Kidney (tissue), 14 donors: ENCODE measurements around the gene ANO4. TPM values are rescaled to one million over a fixed set of nuclear protein-coding genes. Genes with fewer than 3 reads are reported as not detected.
"Not testable (repeated sequence)": the region's sequence is repeated elsewhere in the genome, so short reads cannot be mapped to it uniquely, and the experiment has no call there.

Source experiments
- DNase-seq, 5 donors: peaks; one replicate each; pipeline ENCODE4 v3.0.0-alpha.2; 2013 to 2020
- FAIRE-seq: peaks from 2 replicates; lab custom pipeline; 2012; peaks lifted over from hg19 to GRCh38; lab: Jason Lieb, UNC
- H3K27ac ChIP-seq, 2 donors: one replicate each; pipeline ENCODE4 v1.7.0; 2013; ENCODE audit warnings: low read depth in 2 of 2, low read length in 2 of 2, inconsistent platforms in 1 of 2
- H3K27me3 ChIP-seq: one replicate; pipeline ENCODE4 v1.7.1; 2013; ENCODE audit warnings: low read length, inconsistent platforms; ENCODE audit not compliant: control insufficient read depth, insufficient read depth
- H3K36me3 ChIP-seq, 3 donors: one replicate each; pipeline versions ENCODE4 v1.7.0 to v1.7.1; 2013; ENCODE audit warnings: low read length in 3 of 3, control low read depth in 1 of 3, inconsistent platforms in 1 of 3; ENCODE audit not compliant: insufficient read depth in 3 of 3, control insufficient read depth in 2 of 3
- H3K4me1 ChIP-seq, 3 donors: one replicate each; pipeline versions ENCODE4 v1.7.0 to v1.7.1; 2013; ENCODE audit warnings: low read length in 3 of 3, inconsistent platforms in 1 of 3, low read depth in 1 of 3; ENCODE audit not compliant: control insufficient read depth in 2 of 3, insufficient read depth in 2 of 3
- H3K4me3 ChIP-seq, 3 donors: one replicate each; pipeline versions ENCODE4 v1.7.0 to v1.8.1; 2013; ENCODE audit warnings: low read length in 3 of 3, control low read depth in 1 of 3, inconsistent platforms in 1 of 3
- H3K9ac ChIP-seq, 3 donors: one replicate each; pipeline versions ENCODE4 v1.7.0 to v1.7.1; 2013; ENCODE audit warnings: low read length in 3 of 3, control low read depth in 1 of 3, inconsistent platforms in 1 of 3
- H3K9me3 ChIP-seq, 3 donors: one replicate each; pipeline versions ENCODE4 v1.7.0 to v1.7.1; 2013; ENCODE audit warnings: low read length in 3 of 3, control low read depth in 1 of 3, inconsistent platforms in 1 of 3; ENCODE audit not compliant: control insufficient read depth in 2 of 3, insufficient read depth in 1 of 3
- intact Hi-C: fragments of 100-400 bp; cut with DNase I; formaldehyde crosslinking; loops from one replicate; pipeline ENCODE4 v1.11.1; 2022
- polyA plus RNA-seq: library from polyadenylated mRNA; stranded (reverse); fragments of 350-450 nt; fragmentation: Illumina TruSeq; extraction: RNeasy Lipid Tissue Mini Kit (QIAGEN cat#74804); gene quantifications from one replicate; pipeline ENCODE4 v1.2.3, GENCODE V29; 2014; ENCODE audit warnings: low read depth, low replicate concordance; ENCODE audit not compliant: insufficient read depth
- total RNA-seq: library from RNA; stranded (reverse); fragmentation: NEBNext Ultra II Directional; extraction: Animal tissue kit (Norgen Biotek cat#: 25700); gene quantifications from one replicate; pipeline ENCODE4 v1.2.1, GENCODE V29; 2021
- TF ChIP-seq, protein P1 (sequence below): IDR thresholded peaks from 3 replicates; pipeline ENCODE4 v1.5.1; 2012; ENCODE audit warnings: mild to moderate bottlenecking, moderate library complexity, borderline replicate concordance; ENCODE audit not compliant: insufficient read depth; ENCODE audit errors: extremely low read depth
- donor health status: control.
- donor health status: control.
- donor health status: control.
- donor health status: control.
- donor health status: control.
- donor health status: DM: yes; HTN: yes; CAD: no.
- donor health status: Normal renal cell carcinoma (clear cell type).

ANO4 gene
- total and polyA plus RNA-seq, 2 donors from 2014 or later = 0.82 to 2.9 TPM

DNA sequence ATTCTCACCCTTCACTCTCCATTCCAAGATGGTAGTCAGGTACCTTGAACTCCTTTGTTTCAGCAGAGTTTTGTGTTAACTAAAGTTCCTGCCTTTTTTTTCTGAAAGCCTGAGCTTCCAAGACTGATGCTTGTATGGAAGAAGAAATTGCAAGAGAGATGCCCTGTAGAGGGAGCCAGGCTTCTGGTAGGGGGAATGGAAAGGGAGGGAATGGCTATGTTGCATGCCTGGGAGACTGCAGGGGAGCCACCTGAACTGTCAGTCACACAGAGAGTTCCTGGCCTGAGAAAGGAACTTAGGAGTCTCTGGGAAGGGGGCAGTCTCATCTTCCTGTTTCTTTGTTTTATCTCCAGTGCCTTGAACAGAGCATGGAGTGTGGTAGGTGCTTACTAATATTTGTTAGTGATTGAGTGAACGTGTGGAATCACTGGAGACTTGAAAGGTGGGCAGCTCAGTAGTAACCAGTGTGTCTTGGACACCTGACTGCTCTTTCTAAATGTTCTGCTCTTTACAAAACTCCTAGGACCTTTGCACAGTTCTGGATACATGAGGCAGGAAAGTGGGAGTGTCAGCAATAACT lies 132.2 kb downstream of the ANO4 start:
- TF ChIP-seq, protein P1, sequence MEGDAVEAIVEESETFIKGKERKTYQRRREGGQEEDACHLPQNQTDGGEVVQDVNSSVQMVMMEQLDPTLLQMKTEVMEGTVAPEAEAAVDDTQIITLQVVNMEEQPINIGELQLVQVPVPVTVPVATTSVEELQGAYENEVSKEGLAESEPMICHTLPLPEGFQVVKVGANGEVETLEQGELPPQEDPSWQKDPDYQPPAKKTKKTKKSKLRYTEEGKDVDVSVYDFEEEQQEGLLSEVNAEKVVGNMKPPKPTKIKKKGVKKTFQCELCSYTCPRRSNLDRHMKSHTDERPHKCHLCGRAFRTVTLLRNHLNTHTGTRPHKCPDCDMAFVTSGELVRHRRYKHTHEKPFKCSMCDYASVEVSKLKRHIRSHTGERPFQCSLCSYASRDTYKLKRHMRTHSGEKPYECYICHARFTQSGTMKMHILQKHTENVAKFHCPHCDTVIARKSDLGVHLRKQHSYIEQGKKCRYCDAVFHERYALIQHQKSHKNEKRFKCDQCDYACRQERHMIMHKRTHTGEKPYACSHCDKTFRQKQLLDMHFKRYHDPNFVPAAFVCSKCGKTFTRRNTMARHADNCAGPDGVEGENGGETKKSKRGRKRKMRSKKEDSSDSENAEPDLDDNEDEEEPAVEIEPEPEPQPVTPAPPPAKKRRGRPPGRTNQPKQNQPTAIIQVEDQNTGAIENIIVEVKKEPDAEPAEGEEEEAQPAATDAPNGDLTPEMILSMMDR = peak; percentile 8
- Histone ChIP-seq H3K4me1 (no peaks in the 10 kb centered on the region), H3K4me3 (no peak overlapping the region), H3K27ac (no peak overlapping the region), H3K27me3 (no peaks in the 10 kb centered on the region), H3K9me3 (no peaks in the 10 kb centered on the region), H3K36me3 (no peaks in the 10 kb centered on the region), H3K9ac (no peak overlapping the region)
- intact Hi-C loops = no loop called here
- DNase-seq (peak in 4 of 5 donors; percentile 41 to 69 (median 60)), FAIRE-seq (no peak)

DNA sequence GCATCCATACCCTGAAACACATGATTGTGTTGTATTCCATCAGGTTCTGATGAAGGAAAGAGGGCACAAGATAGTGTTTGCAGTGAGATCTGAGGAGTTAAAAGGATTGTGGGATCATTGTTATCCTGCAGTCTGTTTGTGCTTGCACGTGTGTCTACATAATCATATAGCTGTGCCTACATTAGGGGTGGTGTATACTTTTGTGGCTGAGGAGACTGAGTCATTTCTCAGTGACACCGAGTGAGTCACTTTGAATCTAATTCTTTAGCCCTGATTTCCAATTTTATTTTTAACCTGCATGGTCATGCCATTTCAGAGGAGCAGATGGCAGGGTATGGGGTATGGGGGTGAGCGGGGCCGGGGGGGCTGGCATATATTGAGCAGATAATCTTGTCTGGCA lies 133.2 kb downstream of the ANO4 start:
- no peaks in the 10 kb centered on the region for H3K36me3 ChIP-seq
- TF ChIP-seq, protein P1 = no peak
- H3K9me3 ChIP-seq = no peaks in the 10 kb centered on the region
- H3K9ac ChIP-seq = no peak overlapping the region
- no peaks in the 10 kb centered on the region for H3K27me3 ChIP-seq
- no peaks in the 10 kb centered on the region for H3K4me1 ChIP-seq
- FAIRE-seq = no peak
- no peak overlapping the region for H3K4me3 ChIP-seq
- H3K27ac ChIP-seq = no peak overlapping the region
- intact Hi-C loops = no loop called here
- DNase-seq = no peak

DNA sequence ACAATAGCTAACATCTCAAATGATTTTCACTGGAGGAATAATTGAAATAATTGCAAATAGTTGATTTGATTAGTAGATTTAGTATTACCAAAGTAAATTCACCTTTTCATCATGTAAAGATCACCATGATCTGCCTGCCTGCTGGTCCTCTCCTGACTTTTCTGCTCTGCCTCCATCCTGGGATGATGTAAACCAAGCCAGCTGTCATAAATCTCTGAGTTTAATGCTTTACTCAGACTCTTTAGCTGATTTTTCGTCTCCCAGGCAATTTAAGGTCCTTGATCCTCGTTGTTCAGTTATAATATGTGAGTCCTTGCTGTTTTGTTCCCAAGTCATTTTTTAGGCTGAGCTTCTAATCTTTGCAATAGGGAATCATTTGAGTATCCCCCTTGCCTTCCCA lies 138.0 kb downstream of the ANO4 start:
- Histone ChIP-seq H3K27me3 (no peaks in the 10 kb centered on the region), H3K4me3 (no peak overlapping the region), H3K27ac (no peak overlapping the region), H3K36me3 (no peaks in the 10 kb centered on the region), H3K9ac (no peak overlapping the region), H3K4me1 (no peaks in the 10 kb centered on the region), H3K9me3 (no peaks in the 10 kb centered on the region)
- DNase-seq (no peak), FAIRE-seq (no peak)
- intact Hi-C loops = no loop called here
- TF ChIP-seq, protein P1 = no peak

DNA sequence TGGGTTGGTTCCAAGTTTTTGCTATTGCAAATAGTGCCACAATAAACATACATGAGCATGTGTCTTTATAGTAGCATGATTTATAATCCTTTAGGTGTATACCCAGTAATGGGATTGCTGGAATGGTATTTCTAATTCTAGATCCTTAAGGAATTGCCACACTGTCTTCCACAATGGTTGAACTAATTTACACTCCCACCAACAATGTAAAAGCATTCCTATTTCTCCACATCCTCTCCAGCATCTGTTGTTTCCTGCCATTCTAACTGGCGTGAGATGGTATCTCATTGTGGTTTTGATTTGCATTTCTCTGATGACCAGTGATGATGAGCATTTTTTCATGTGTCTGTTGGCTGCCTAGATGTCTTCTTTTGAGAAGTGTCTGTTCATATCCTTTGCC lies 139.0 kb downstream of the ANO4 start:
- FAIRE-seq, H3K36me3 ChIP-seq, H3K4me3 ChIP-seq, H3K9ac ChIP-seq, H3K27me3 ChIP-seq, DNase-seq, H3K9me3 ChIP-seq, H3K4me1 ChIP-seq, intact Hi-C loops, H3K27ac ChIP-seq: not testable (repeated sequence)
